Adipocyte (in vitro differentiated cells): ENCODE results near the gene TRIM61.
"Not testable (repeated sequence)": the region's sequence is repeated elsewhere in the genome, so short reads cannot be mapped to it uniquely, and the experiment has no call there.

ENCODE experiments used
- DNase-seq: peaks from one replicate; pipeline ENCODE4 v3.0.0-alpha.2; 2015; ENCODE audit warnings: low read depth
- H3K27me3 ChIP-seq: replicated peaks from 2 replicates; pipeline ENCODE4 v1.7.0; 2013; ENCODE audit warnings: mild to moderate bottlenecking, low read length, moderate library complexity; ENCODE audit not compliant: control insufficient read depth, insufficient read depth
- H3K36me3 ChIP-seq: 2 replicates; pipeline ENCODE4 v1.7.0; 2013; ENCODE audit warnings: low read length, mild to moderate bottlenecking, moderate library complexity; ENCODE audit not compliant: control insufficient read depth, insufficient read depth, severe bottlenecking
- H3K4me1 ChIP-seq: 2 replicates; pipeline ENCODE4 v1.7.0; 2013; ENCODE audit warnings: mild to moderate bottlenecking, low read length, moderate library complexity; ENCODE audit not compliant: control insufficient read depth, insufficient read depth
- H3K4me3 ChIP-seq: 2 replicates; pipeline ENCODE4 v1.7.0; 2013; ENCODE audit warnings: mild to moderate bottlenecking, low read length, moderate library complexity
- H3K9ac ChIP-seq: 2 replicates; pipeline ENCODE4 v1.7.0; 2013; ENCODE audit warnings: mild to moderate bottlenecking, low read length, moderate library complexity
- H3K9me3 ChIP-seq: 2 replicates; pipeline ENCODE4 v1.7.0; 2013; ENCODE audit warnings: mild to moderate bottlenecking, low read length, moderate library complexity; ENCODE audit not compliant: control insufficient read depth

TRIM61 gene

GRCh38 chr4:164956766-164957643 is 20.5 kb downstream of the TRIM61 start:
- no peaks in the 10 kb centered on the region for H3K27me3 ChIP-seq
- no peaks in the 10 kb centered on the region for H3K9me3 ChIP-seq
- peak overlapping the region; percentile 78 for H3K9ac ChIP-seq
- H3K4me1 ChIP-seq: peaks cover 25% of the 10 kb centered on the region
- no peaks in the 10 kb centered on the region for H3K36me3 ChIP-seq
- DNase-seq: peak; percentile 60
- H3K4me3 ChIP-seq: peak overlapping the region; percentile 88

DNA sequence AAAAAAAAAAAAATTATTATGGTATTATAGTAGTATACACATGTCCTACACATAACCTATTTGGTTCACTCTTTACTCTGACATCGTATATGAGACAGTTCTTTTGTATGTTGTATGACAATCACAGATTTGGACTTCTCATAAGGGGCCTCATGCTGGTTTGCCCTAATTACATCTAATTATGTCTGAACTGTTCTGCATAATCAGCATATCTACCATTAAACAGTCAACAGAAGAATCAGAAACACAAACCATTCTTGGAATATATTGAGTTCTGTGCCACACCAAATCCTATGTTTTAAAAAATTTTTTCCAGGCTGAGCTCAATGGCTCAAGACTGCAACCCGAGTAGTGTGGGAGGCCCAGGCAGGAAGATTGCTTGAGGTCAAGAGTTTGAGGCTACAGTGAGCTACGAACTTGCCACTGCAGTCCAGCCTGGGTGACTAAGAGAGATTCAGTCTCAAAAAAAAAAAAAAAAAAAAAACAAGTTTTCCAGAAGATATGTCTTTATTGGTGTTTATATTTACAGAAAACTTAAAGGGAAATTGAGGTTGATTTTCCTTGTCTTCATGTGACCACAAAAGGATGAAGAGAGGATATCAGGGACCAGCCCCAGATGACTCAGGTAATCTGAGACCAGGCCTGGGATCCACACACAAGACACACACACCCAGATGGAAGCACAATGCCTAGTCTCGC is 22.2 kb downstream of the TRIM61 start:
- Histone ChIP-seq H3K9ac (no peak overlapping the region), H3K4me3 (no peak overlapping the region), H3K27me3 (no peaks in the 10 kb centered on the region), H3K36me3 (no peaks in the 10 kb centered on the region), H3K9me3 (no peaks in the 10 kb centered on the region), H3K4me1 (peaks cover 25% of the 10 kb centered on the region)
- DNase-seq: no peak

- Histone ChIP-seq H3K9ac (no peak overlapping the region), H3K4me3 (no peak overlapping the region), H3K27me3 (peaks cover 2% of the 10 kb centered on the region), H3K9me3 (no peaks in the 10 kb centered on the region), H3K36me3 (no peaks in the 10 kb centered on the region), H3K4me1 (peaks cover 4% of the 10 kb centered on the region)
- DNase-seq: no peak
Measured at GRCh38 chr4:164952551-164952950, 24.9 kb downstream of the TRIM61 start.

DNA sequence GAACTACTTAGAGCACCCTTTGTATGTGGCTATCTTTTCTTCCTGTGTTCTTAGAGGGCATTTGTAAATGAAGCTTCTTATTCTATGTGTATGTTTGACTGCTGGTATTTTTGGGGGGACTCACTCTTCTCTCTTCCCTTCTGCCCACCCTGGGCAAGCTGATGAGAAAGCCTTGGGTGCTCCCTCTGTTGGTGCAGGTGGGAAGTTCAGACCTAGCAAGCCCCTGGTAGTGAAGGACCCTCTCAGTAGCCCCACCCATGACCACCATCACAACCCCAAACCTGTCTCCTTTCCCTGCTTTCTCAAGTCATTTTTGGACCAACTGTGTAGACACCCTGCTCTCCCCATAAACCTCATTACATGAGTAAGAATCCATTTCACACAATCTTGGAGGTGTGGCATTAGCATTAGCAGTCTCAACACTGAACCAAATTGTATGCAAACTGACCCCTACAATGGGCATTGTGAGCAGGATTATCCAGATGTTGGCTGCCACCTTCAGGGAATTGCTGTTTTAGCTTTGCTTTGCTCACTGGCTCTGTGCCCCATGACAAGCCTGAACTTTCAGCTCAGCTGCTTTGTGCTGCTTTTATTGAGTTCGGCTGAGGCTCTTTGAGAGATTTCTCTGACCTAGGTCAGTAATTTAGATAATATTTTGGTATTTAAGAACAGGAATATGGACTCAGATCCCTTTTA is 27.9 kb downstream of the TRIM61 start:
- Histone ChIP-seq H3K4me1 (no peaks in the 10 kb centered on the region), H3K36me3 (no peaks in the 10 kb centered on the region), H3K4me3 (no peak overlapping the region), H3K9ac (no peak overlapping the region), H3K27me3 (peaks cover 6% of the 10 kb centered on the region), H3K9me3 (no peaks in the 10 kb centered on the region)
- DNase-seq: peak; percentile 1

DNA sequence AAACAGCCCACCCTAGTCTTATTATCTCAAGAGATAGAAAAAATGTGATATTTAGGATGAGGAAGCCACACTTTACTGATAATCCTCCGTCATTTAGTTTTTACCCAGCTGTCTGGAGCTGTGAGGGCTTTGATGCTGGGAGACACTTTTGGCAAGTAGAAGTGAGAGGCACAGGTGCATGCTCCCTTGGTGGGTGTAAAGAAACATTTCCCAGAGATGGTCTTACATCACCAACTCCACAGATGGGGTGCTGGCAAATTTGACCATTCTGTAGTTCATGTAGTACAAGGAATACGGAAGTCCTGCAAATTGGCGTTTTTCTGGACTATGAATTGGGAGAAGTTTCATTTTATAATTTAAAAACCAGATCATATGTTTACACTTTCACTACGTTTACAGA is 28.5 kb downstream of the TRIM61 start:
- no peaks in the 10 kb centered on the region for H3K9me3 ChIP-seq
- peaks cover 6% of the 10 kb centered on the region for H3K27me3 ChIP-seq
- no peak overlapping the region for H3K4me3 ChIP-seq
- H3K36me3 ChIP-seq: no peaks in the 10 kb centered on the region
- no peaks in the 10 kb centered on the region for H3K4me1 ChIP-seq
- no peak for DNase-seq
- no peak overlapping the region for H3K9ac ChIP-seq

GRCh38 chr4:164948006-164948405 is 29.5 kb downstream of the TRIM61 start:
- not testable (repeated sequence) for DNase-seq, H3K36me3 ChIP-seq, H3K4me1 ChIP-seq, H3K4me3 ChIP-seq, H3K9me3 ChIP-seq, H3K9ac ChIP-seq
- H3K27me3 ChIP-seq: peaks cover 13% of the 10 kb centered on the region

GRCh38 chr4:164946810-164947209 is 30.6 kb downstream of the TRIM61 start:
- no peak overlapping the region for H3K4me3 ChIP-seq
- H3K9ac ChIP-seq: no peak overlapping the region
- H3K27me3 ChIP-seq: peaks cover 16% of the 10 kb centered on the region
- no peak for DNase-seq
- H3K36me3 ChIP-seq: no peaks in the 10 kb centered on the region
- H3K9me3 ChIP-seq: no peaks in the 10 kb centered on the region
- H3K4me1 ChIP-seq: no peaks in the 10 kb centered on the region

DNA sequence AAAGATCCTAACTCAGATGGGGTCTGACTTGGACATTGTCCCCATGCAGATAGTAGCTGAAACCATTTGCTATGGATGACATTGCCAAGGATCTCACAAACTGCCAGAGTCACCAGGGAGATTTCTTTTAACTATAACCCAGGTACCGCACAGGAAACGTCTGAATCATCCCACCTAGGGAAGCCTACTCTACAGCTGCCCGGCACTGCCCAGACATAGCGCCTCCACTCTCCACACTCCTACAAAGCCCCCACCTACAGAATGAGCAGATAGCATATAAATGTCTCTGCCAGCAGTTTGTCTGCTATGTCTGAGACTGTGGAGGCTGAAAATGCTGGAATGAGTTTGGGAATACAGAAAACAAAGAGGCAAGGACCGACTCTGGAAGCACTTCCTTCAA is 32.3 kb downstream of the TRIM61 start:
- H3K4me1 ChIP-seq: no peaks in the 10 kb centered on the region
- H3K4me3 ChIP-seq: no peak overlapping the region
- H3K9ac ChIP-seq: no peak overlapping the region
- no peaks in the 10 kb centered on the region for H3K36me3 ChIP-seq
- no peaks in the 10 kb centered on the region for H3K9me3 ChIP-seq
- H3K27me3 ChIP-seq: peaks cover 16% of the 10 kb centered on the region
- DNase-seq: no peak

GRCh38 chr4:164943192-164943591 is 34.3 kb downstream of the TRIM61 start:
- no peak for DNase-seq
- Histone ChIP-seq H3K4me1 (peaks cover under 1% of the 10 kb centered on the region), H3K9me3 (no peaks in the 10 kb centered on the region), H3K27me3 (peaks cover 16% of the 10 kb centered on the region), H3K36me3 (no peaks in the 10 kb centered on the region), H3K4me3 (no peak overlapping the region), H3K9ac (no peak overlapping the region)

GRCh38 chr4:164937576-164938270 is 39.7 kb downstream of the TRIM61 start:
- H3K4me3 ChIP-seq: no peak overlapping the region
- peaks cover 10% of the 10 kb centered on the region for H3K4me1 ChIP-seq
- H3K27me3 ChIP-seq: no peaks in the 10 kb centered on the region
- H3K9me3 ChIP-seq: no peaks in the 10 kb centered on the region
- no peaks in the 10 kb centered on the region for H3K36me3 ChIP-seq
- DNase-seq: peak; percentile 25
- H3K9ac ChIP-seq: no peak overlapping the region
